Measurements from ENCODE around the gene FOXP1.

Gene FOXP1

GRCh38 chr3:71428841-71429596, 154.5 kb downstream of the FOXP1 start:
- no peak overlapping the region for H3K27ac Mint-ChIP-seq
- H3K4me1 Mint-ChIP-seq = peaks cover 70% of the 10 kb centered on the region
- H3K4me3 Mint-ChIP-seq = no peak overlapping the region
- DNase-seq (ENCODE audit: low spot score in 2 of 2) (no peak), ATAC-seq (no peak)
- H3K9me3 Mint-ChIP-seq = no peaks in the 10 kb centered on the region
- peaks cover 6% of the 10 kb centered on the region for H3K36me3 Mint-ChIP-seq

- no peaks in the 10 kb centered on the region for H3K36me3 Mint-ChIP-seq
- ATAC-seq = peak; percentile 46
- DNase-seq (ENCODE audit: low spot score in 2 of 2) = no peak
- no peaks in the 10 kb centered on the region for H3K9me3 Mint-ChIP-seq
- H3K27ac Mint-ChIP-seq = no peak overlapping the region
- peaks cover 69% of the 10 kb centered on the region for H3K4me1 Mint-ChIP-seq
- H3K4me3 Mint-ChIP-seq = no peak overlapping the region
These were observed 157.9 kb downstream of the FOXP1 start for GRCh38 chr3:71425491-71426071.

- Mint-ChIP-seq H3K9me3 (no peaks in the 10 kb centered on the region), H3K36me3 (no peaks in the 10 kb centered on the region), H3K27ac (peak overlapping the region; percentile 41), H3K4me1 (peaks cover 70% of the 10 kb centered on the region), H3K4me3 (peak overlapping the region; percentile 38)
- no peak for DNase-seq (ENCODE audit: low spot score in 2 of 2)
- ATAC-seq = no peak
These were observed 160.2 kb downstream of the FOXP1 start for GRCh38 chr3:71423151-71423906.

GRCh38 chr3:71421820-71422566, 161.5 kb downstream of the FOXP1 start:
- H3K4me3 Mint-ChIP-seq = peak overlapping the region; percentile 38
- H3K9me3 Mint-ChIP-seq = no peaks in the 10 kb centered on the region
- H3K36me3 Mint-ChIP-seq = no peaks in the 10 kb centered on the region
- H3K27ac Mint-ChIP-seq = peak overlapping the region; percentile 41
- peak; percentile 92 for ATAC-seq
- peak; percentile 21 to 75 for DNase-seq (ENCODE audit: low spot score in 2 of 2)
- peaks cover 68% of the 10 kb centered on the region for H3K4me1 Mint-ChIP-seq

GRCh38 chr3:71421475-71421819, 162.1 kb downstream of the FOXP1 start:
- H3K4me1 Mint-ChIP-seq = peaks cover 69% of the 10 kb centered on the region
- H3K9me3 Mint-ChIP-seq = no peaks in the 10 kb centered on the region
- peak overlapping the region; percentile 41 for H3K27ac Mint-ChIP-seq
- peak overlapping the region; percentile 38 for H3K4me3 Mint-ChIP-seq
- DNase-seq (ENCODE audit: low spot score in 2 of 2) = no peak
- no peak for ATAC-seq
- no peaks in the 10 kb centered on the region for H3K36me3 Mint-ChIP-seq

GRCh38 chr3:71419369-71419768, 164.2 kb downstream of the FOXP1 start:
- Mint-ChIP-seq H3K36me3 (no peaks in the 10 kb centered on the region), H3K4me3 (no peak overlapping the region), H3K4me1 (peaks cover 74% of the 10 kb centered on the region), H3K9me3 (no peaks in the 10 kb centered on the region), H3K27ac (no peak overlapping the region)
- DNase-seq (ENCODE audit: low spot score in 2 of 2) = no peak
- ATAC-seq = no peak

- no peak for DNase-seq (ENCODE audit: low spot score in 2 of 2)
- Mint-ChIP-seq H3K9me3 (no peaks in the 10 kb centered on the region), H3K4me3 (no peak overlapping the region), H3K36me3 (no peaks in the 10 kb centered on the region), H3K27ac (no peak overlapping the region), H3K4me1 (peaks cover 74% of the 10 kb centered on the region)
- ATAC-seq = no peak
These were observed 165.7 kb downstream of the FOXP1 start for GRCh38 chr3:71417791-71418190.

- Mint-ChIP-seq H3K36me3 (no peaks in the 10 kb centered on the region), H3K4me3 (no peak overlapping the region), H3K4me1 (peaks cover 65% of the 10 kb centered on the region), H3K9me3 (no peaks in the 10 kb centered on the region), H3K27ac (no peak overlapping the region)
- no peak for ATAC-seq
- DNase-seq (ENCODE audit: low spot score in 2 of 2) = no peak
These were observed 166.7 kb downstream of the FOXP1 start for GRCh38 chr3:71416876-71417275.

GRCh38 chr3:71415681-71416122, 167.8 kb downstream of the FOXP1 start:
- no peak overlapping the region for H3K4me3 Mint-ChIP-seq
- H3K36me3 Mint-ChIP-seq = no peaks in the 10 kb centered on the region
- no peaks in the 10 kb centered on the region for H3K9me3 Mint-ChIP-seq
- peak overlapping the region; percentile 20 for H3K27ac Mint-ChIP-seq
- DNase-seq (ENCODE audit: low spot score in 2 of 2) (no peak), ATAC-seq (peak; percentile 51)
- peaks cover 55% of the 10 kb centered on the region for H3K4me1 Mint-ChIP-seq

- DNase-seq (ENCODE audit: low spot score in 2 of 2) = no peak
- Mint-ChIP-seq H3K27ac (peak overlapping the region; percentile 20), H3K4me1 (peaks cover 49% of the 10 kb centered on the region), H3K36me3 (no peaks in the 10 kb centered on the region), H3K4me3 (no peak overlapping the region), H3K9me3 (no peaks in the 10 kb centered on the region)
- no peak for ATAC-seq
These were observed 169.2 kb downstream of the FOXP1 start for GRCh38 chr3:71414189-71414927.

GRCh38 chr3:71413572-71413971, 170.0 kb downstream of the FOXP1 start:
- peaks cover 47% of the 10 kb centered on the region for H3K4me1 Mint-ChIP-seq
- H3K27ac Mint-ChIP-seq = no peak overlapping the region
- H3K9me3 Mint-ChIP-seq = no peaks in the 10 kb centered on the region
- no peak for DNase-seq (ENCODE audit: low spot score in 2 of 2)
- H3K36me3 Mint-ChIP-seq = no peaks in the 10 kb centered on the region
- H3K4me3 Mint-ChIP-seq = no peak overlapping the region
- no peak for ATAC-seq

- Mint-ChIP-seq H3K4me1 (peaks cover 15% of the 10 kb centered on the region), H3K4me3 (no peak overlapping the region), H3K36me3 (no peaks in the 10 kb centered on the region), H3K9me3 (no peaks in the 10 kb centered on the region), H3K27ac (no peak overlapping the region)
- DNase-seq (ENCODE audit: low spot score in 2 of 2) (no peak), ATAC-seq (no peak)
These were observed 174.2 kb downstream of the FOXP1 start for GRCh38 chr3:71409352-71409751.

- H3K4me1 Mint-ChIP-seq = peaks cover 12% of the 10 kb centered on the region
- ATAC-seq (no peak), DNase-seq (ENCODE audit: low spot score in 2 of 2) (no peak)
- H3K27ac Mint-ChIP-seq = no peak overlapping the region
- H3K9me3 Mint-ChIP-seq = no peaks in the 10 kb centered on the region
- H3K36me3 Mint-ChIP-seq = no peaks in the 10 kb centered on the region
- H3K4me3 Mint-ChIP-seq = no peak overlapping the region
These were observed 174.6 kb downstream of the FOXP1 start for GRCh38 chr3:71408903-71409302.

GRCh38 chr3:71407823-71408222, 175.7 kb downstream of the FOXP1 start:
- Mint-ChIP-seq H3K36me3 (no peaks in the 10 kb centered on the region), H3K4me1 (peaks cover 12% of the 10 kb centered on the region), H3K4me3 (no peak overlapping the region), H3K27ac (no peak overlapping the region), H3K9me3 (no peaks in the 10 kb centered on the region)
- ATAC-seq (no peak), DNase-seq (ENCODE audit: low spot score in 2 of 2) (no peak)

All from stimulated activated effector memory CD8-positive, alpha-beta T cell treated with anti-CD3 and anti-CD28 coated beads, Interleukin-12 subunit alpha, Interleukin-12 subunit beta, amount 100 ng/mL, for 72 hours (primary cell).